Activated CD8-positive, alpha-beta memory T cell treated with anti-CD3 and anti-CD28 coated beads for 24 hours (primary cell): ENCODE results near the gene ALK.

ENCODE experiments used
- DNase-seq: peaks from one replicate; pipeline ENCODE4 v3.0.0-alpha.2; 2020

ALK gene

GRCh38 chr2:29787473-29788465, 133.6 kb downstream of the ALK start:
- no peak for DNase-seq

DNA sequence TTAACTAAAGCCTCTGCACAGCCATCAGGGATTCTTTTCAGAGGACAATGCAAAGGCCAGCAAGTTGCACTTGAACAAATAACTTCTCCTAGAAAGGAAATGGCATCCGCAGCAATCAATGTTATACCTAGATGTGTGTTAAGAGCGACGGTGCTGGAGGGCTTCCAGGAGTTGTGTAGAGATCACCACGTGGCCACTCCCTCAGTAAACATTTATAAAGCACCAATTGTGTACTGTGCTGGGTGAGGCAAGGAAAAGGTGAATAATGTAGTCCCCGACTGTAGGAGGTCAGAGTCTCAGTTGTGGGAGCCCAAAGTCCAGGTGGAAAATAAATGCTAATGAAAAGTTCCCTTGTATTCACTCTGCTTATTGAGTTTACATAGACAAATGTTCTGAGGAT, 135.0 kb downstream of the ALK start:
- no peak for DNase-seq

- no peak for DNase-seq
Measured at GRCh38 chr2:29783666-29784065, 137.7 kb downstream of the ALK start.

DNA sequence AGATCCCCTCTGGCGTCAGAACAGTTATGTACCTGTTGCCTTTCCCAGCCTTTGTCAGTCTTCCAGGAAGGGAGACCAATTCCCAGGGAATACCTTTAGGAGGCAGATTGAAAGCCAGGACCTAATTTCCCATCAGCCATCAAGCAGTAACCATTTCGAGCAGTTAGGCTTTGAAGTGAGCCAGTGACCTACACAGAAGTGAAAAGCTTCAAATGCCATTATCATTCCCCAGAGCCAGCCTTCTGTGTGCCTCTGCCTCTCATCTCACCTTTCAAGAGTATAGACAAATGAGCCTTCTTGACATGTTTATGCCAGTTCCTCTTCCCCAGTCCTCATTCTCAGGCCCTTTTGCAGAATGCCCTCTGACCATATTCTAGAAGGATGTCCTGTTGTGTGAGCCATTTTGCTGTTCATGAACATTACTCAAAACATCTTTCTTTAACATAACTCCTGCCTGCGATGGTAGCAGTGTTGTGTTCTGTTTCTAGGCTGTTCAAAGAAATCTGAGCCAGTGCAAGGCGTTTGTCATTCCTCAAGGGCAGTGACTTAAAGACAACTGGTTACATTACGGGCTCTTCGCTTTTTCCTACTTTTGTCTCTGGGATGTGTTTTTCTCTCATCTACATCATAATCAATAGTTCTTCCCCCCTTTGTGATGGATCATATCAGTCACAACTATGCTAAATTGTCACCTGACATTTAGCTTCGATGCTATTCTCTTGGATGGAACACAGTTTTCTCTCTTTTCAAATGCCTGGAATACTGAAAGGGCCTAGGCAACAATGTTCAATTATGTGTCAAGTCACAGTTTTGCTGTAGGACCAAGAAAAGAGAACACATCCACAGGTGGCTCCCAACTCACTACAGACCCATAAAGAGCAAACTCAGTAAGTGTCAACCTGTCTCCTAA, 138.6 kb downstream of the ALK start:
- DNase-seq: no peak

GRCh38 chr2:29782087-29782486, 139.3 kb downstream of the ALK start:
- DNase-seq: no peak

GRCh38 chr2:29780906-29781305, 140.5 kb downstream of the ALK start:
- no peak for DNase-seq

DNA sequence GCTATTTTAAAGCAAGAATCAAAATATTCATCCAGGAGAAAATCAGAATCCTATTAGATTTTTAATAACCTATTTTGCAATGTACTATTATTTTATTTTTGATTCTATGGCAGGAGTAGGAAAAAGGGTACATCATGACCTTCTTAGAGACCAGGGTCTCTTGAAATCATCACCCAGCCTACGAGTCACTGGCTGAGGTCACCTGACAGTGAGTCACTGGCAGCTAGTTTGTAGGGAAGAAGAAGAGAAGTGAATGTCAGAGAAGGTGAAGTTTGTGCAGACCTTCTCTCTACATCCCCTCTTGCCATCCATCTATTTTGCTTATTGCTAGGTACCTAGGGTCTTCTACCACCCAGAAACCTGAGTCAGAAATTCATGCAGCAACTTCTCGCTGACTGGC, 144.2 kb downstream of the ALK start:
- no peak for DNase-seq

- no peak for DNase-seq
Measured at GRCh38 chr2:29776406-29776805, 145.0 kb downstream of the ALK start.

- no peak for DNase-seq
Measured at GRCh38 chr2:29775937-29776336, 145.4 kb downstream of the ALK start.

GRCh38 chr2:29774624-29775023, 146.8 kb downstream of the ALK start:
- no peak for DNase-seq

- no peak for DNase-seq
Measured at GRCh38 chr2:29770846-29771245, 150.5 kb downstream of the ALK start.

DNA sequence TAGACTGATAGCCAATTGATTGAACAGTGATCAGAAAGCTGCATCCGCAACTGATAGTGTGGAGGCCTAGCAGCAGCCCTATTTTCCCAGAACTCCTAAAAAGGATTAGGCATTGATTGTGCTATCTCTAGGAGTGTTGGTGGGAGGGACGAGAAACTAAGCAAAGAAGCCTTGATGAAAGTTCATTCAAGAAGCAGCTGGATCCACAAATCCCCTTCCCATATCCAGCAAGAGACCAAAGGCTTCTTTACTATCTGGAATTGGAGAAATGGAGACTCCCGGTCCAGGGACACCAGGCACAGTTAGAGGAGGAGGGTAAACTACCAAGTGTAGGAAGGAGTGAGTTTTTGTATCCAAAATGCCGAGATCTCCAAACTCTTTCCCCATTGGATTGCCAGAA, 151.5 kb downstream of the ALK start:
- no peak for DNase-seq

DNA sequence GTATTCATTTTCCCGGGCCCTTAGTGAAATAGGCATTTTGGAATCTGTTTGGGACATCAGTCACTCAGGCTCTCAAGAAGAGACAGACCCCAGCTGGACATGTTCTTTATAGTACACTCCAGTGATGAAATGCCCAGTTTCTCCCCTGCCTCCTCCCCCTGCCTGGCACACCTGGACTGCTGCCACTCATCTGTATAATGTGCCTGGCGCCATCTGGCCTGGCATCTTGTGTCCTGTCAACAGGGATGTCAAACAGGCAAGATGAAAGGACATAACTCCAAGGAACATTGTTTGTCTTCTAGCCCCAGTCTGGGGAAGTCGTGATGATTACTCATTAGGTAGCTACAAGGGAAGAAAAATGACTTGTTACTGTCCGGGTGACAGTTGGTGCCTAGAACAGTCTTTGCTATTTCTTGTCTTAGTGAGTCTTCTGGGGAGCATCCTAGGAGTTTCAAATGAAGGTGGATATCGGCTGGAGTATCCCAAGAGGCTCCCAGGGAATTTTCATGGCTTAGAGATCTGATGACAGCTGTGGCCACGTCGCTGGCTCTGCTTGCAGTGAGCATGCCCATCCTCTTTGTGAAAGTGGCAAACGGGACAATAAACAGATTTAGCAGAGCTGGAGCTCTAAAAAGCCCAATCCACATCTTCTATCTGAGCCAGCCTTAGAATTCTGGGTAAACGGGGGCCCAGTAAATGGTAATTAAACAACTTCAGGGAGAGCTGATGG, 153.6 kb downstream of the ALK start:
- no peak for DNase-seq

- DNase-seq: no peak
Measured at GRCh38 chr2:29766191-29766590, 155.2 kb downstream of the ALK start.

GRCh38 chr2:29765721-29766120, 155.7 kb downstream of the ALK start:
- no peak for DNase-seq

DNA sequence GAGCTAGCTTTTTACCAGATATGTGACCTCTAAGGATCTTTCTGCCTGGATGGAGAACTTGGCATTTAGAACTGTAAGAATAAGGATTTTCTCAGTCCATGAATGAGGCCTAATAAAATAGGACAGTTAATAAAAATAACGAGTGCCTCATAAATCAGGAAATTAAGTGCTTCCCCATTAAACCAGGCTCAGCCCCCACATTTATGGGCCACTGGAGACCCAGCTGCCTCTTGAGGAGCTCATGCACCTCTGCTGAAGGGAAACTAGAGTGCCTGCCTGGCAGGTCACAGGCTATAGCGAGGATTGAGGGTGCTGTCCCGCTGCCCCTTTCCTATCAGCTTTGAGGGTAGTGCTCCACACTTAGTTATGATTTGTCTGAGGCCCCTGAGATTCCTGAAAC, 158.0 kb downstream of the ALK start:
- DNase-seq: no peak

- no peak for DNase-seq
Measured at GRCh38 chr2:29762239-29762638, 159.1 kb downstream of the ALK start.

DNA sequence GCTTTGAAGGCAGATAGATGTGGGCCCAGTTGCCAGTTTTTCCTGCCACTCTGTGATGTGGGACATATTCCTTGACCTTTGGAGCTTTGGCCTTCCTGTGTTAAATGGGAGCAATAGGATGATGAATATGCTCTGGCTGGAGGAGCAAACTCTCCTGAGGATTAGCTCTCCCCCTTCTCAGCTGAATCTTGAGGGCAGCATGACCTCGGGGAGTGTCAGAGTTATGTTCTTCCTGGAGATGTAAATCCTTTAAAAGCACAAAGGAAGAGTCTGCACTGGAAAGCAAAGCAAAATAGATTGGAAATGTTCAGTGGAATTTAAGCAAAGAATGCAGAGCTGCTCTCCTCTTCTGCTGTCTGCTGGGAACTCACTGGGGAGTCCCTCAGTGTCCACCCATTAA, 160.1 kb downstream of the ALK start:
- no peak for DNase-seq

DNA sequence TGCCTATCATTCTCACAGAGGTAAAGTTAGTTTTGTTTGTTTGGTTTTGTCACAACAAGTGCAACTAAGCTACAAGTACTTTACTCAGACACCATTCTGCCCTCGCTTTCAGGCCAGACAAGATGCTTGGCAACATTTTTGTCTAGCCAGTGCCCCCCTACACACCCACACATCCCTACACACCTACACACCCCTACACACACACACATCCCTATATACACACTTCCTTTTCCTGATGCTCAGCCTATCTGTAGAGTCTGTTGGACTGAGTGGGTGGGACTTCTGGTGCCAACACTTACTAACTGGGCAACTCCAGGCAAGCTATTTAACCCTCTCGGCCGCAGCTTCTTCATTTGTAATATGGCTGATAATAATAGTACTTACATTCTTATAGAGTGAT, 161.4 kb downstream of the ALK start:
- no peak for DNase-seq

DNA sequence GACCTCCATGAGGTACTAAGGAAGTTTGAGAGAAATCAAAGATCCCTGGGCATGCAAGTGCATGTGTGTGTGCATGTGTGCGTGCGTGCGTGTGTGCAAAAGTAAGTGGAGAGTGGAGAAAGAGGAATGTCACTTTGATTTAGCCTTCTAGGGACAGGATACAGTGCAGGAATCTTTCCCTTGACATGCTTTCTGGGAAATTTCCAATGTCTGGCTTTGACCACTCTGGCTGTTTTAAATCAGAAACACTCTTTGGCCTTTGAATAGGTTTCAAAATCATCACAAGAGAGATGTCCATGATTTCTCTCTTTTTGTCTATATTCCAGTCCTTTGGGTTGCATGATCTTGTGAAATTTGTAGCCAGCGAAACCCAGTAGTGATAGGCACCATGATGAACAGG, 162.0 kb downstream of the ALK start:
- no peak for DNase-seq

DNA sequence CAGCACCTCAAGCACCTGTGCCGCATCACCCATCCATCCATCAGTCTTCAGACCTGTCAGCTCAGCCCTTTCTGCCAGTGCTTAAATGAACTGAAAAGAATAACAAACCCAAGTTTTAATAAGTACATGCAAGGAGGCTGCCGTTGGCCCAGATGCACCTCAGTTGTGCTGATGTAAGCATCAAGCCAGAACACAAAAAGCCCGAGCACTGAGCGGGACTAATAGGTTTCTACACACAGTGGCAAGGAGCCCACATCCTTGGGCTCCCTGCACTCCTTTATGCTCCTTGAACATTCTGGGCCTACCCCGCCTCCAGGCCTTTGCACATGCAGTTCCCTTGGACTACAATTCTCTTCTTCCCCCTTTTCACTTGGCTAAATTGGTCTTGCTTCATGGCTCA, 165.6 kb downstream of the ALK start:
- no peak for DNase-seq

DNA sequence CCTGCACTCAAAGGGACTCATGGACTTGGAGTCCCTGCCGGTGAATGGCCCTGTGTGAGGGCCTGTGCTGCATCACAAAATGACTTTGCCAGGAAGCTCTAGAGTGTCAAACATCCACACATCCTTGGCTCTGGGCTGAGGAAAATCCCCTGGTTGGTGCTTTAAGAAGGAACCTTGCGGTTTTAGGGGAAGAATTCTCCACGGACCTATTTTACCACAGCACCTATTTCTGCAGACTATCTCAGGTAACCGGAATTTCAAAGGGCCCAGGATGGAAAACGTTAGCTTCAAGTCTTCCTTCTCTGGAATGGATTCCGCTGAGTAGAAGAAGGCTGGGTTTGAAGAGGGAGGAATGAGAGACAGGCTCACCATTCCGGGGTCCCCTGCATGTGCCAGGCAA, 166.2 kb downstream of the ALK start:
- DNase-seq: no peak
